MM.1S (cell line): ENCODE measurements around the gene TGFB2.

Source experiments
- DNase-seq: peaks from one replicate; pipeline ENCODE4 v3.0.0-alpha.2; 2015
- H2AFZ ChIP-seq: fragments of 300-600 bp; sonication (generic); 2 replicates; pipeline ENCODE4 v1.6.0; 2016; ENCODE audit warnings: antibody characterized with exemption, low read length
- H3F3A ChIP-seq: fragments of 300-600 bp; sonication (generic); 2 replicates; pipeline ENCODE4 v1.6.1; 2016; ENCODE audit warnings: mild to moderate bottlenecking, antibody characterized with exemption, low read length, moderate library complexity, mixed read lengths; ENCODE audit not compliant: insufficient read depth
- H3K27ac ChIP-seq: fragments of 300-600 bp; sonication (generic); 2 replicates; pipeline ENCODE4 v1.5.1; 2016; ENCODE audit warnings: mild to moderate bottlenecking, low read length
- H3K27me3 ChIP-seq: fragments of 300-600 bp; sonication (generic); replicated peaks from 2 replicates; pipeline ENCODE4 v1.6.0; 2016; ENCODE audit warnings: low read length; ENCODE audit not compliant: insufficient read depth
- H3K36me3 ChIP-seq: fragments of 300-600 bp; sonication (generic); replicated peaks from 2 replicates; pipeline ENCODE4 v1.6.1; 2016; ENCODE audit warnings: mild to moderate bottlenecking, low read length, mixed read lengths; ENCODE audit not compliant: insufficient read depth
- H3K4me1 ChIP-seq: fragments of 300-600 bp; sonication (generic); 2 replicates; pipeline ENCODE4 v1.6.1; 2016; ENCODE audit warnings: low read length, mixed read lengths
- H3K4me2 ChIP-seq: fragments of 300-600 bp; sonication (generic); 2 replicates; pipeline ENCODE4 v1.6.0; 2016; ENCODE audit warnings: low read depth, low read length
- H3K4me3 ChIP-seq: fragments of 300-600 bp; sonication (generic); 2 replicates; pipeline ENCODE4 v1.5.1; 2016; ENCODE audit warnings: low read length, mixed read lengths
- H3K79me2 ChIP-seq: fragments of 300-600 bp; sonication (generic); 2 replicates; pipeline ENCODE4 v1.6.1; 2016; ENCODE audit warnings: mixed run types, low read length, mixed read lengths
- H3K9ac ChIP-seq: fragments of 300-600 bp; sonication (generic); 2 replicates; pipeline ENCODE4 v1.6.1; 2016; ENCODE audit warnings: low read length, mixed read lengths
- H3K9me2 ChIP-seq: fragments of 300-600 bp; sonication (generic); replicated peaks from 2 replicates; pipeline ENCODE4 v1.6.1; 2016; ENCODE audit warnings: mild to moderate bottlenecking, low read length, mixed read lengths; ENCODE audit not compliant: insufficient read depth
- H3K9me3 ChIP-seq: fragments of 300-600 bp; sonication (generic); replicated peaks from 2 replicates; pipeline ENCODE4 v1.6.1; 2016; ENCODE audit warnings: mild to moderate bottlenecking, low read length, mixed read lengths; ENCODE audit not compliant: insufficient read depth
- H4K20me1 ChIP-seq: fragments of 300-600 bp; sonication (generic); 2 replicates; pipeline ENCODE4 v1.6.1; 2016; ENCODE audit warnings: mild to moderate bottlenecking, low read length, moderate library complexity, mixed read lengths; ENCODE audit not compliant: insufficient read depth
- EZH2 ChIP-seq: fragments of 300-600 bp; sonication (generic); optimal IDR thresholded peaks from 2 replicates; pipeline ENCODE3; 2017; ENCODE audit warnings: low read depth, mild to moderate bottlenecking, antibody characterized with exemption, low read length, mixed read lengths
- EZH2phosphoT487 ChIP-seq: fragments of 300-600 bp; sonication (generic); IDR thresholded peaks from 2 replicates; pipeline ENCODE4 v1.6.1; 2018; ENCODE audit warnings: antibody characterized with exemption, low read length
- TF ChIP-seq, protein P1 (sequence below): fragments of 300-600 bp; sonication (generic); IDR thresholded peaks from 2 replicates; pipeline ENCODE4 v1.5.1; 2016; ENCODE audit warnings: antibody characterized with exemption, low read length, mixed read lengths

Gene TGFB2

GRCh38 chr1:218433744-218434143 is 88.6 kb downstream of the TGFB2 start:
- H3K27me3 ChIP-seq: no peaks in the 10 kb centered on the region
- H2AFZ ChIP-seq: no peak overlapping the region
- H3K9me3 ChIP-seq: no peaks in the 10 kb centered on the region
- no peaks in the 10 kb centered on the region for H4K20me1 ChIP-seq
- no peaks in the 10 kb centered on the region for H3K36me3 ChIP-seq
- no peaks in the 10 kb centered on the region for H3K9me2 ChIP-seq
- H3K27ac ChIP-seq: no peak overlapping the region
- H3F3A ChIP-seq: no peaks in the 10 kb centered on the region
- H3K9ac ChIP-seq: no peak overlapping the region
- H3K4me3 ChIP-seq: no peak overlapping the region
- H3K79me2 ChIP-seq: no peaks in the 10 kb centered on the region
- DNase-seq: peak; percentile 24
- H3K4me2 ChIP-seq: no peak overlapping the region
- H3K4me1 ChIP-seq: peaks cover 17% of the 10 kb centered on the region
- no peak for TF ChIP-seq EZH2phosphoT487
- TF ChIP-seq, protein P1, sequence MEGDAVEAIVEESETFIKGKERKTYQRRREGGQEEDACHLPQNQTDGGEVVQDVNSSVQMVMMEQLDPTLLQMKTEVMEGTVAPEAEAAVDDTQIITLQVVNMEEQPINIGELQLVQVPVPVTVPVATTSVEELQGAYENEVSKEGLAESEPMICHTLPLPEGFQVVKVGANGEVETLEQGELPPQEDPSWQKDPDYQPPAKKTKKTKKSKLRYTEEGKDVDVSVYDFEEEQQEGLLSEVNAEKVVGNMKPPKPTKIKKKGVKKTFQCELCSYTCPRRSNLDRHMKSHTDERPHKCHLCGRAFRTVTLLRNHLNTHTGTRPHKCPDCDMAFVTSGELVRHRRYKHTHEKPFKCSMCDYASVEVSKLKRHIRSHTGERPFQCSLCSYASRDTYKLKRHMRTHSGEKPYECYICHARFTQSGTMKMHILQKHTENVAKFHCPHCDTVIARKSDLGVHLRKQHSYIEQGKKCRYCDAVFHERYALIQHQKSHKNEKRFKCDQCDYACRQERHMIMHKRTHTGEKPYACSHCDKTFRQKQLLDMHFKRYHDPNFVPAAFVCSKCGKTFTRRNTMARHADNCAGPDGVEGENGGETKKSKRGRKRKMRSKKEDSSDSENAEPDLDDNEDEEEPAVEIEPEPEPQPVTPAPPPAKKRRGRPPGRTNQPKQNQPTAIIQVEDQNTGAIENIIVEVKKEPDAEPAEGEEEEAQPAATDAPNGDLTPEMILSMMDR: no peak
- TF ChIP-seq EZH2: no peak

DNA sequence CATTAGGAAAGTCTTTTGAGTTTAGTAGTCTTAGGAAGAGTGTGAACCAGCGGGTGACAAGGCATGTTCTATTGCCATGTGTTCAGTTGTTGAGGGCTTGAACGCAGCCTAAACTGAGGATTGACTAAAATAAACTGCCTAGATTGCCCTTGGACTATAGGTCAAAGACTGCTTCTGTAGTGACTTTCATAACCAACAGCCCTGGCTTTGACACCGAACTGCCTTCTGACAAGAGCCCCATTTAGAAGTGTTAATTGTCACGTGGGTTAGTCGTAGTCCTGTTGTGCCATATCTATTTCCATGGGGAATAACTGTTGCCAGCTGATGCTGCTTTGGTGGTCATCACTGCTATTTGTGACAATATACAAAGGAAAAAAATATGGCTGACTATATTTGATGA is 90.4 kb downstream of the TGFB2 start:
- Histone ChIP-seq H3K79me2 (no peaks in the 10 kb centered on the region), H2AFZ (no peak overlapping the region), H3K9me2 (no peaks in the 10 kb centered on the region), H4K20me1 (no peaks in the 10 kb centered on the region), H3K4me2 (no peak overlapping the region), H3K9ac (no peak overlapping the region), H3F3A (no peaks in the 10 kb centered on the region), H3K4me1 (peaks cover 14% of the 10 kb centered on the region), H3K27me3 (no peaks in the 10 kb centered on the region), H3K27ac (no peak overlapping the region), H3K4me3 (no peak overlapping the region), H3K36me3 (no peaks in the 10 kb centered on the region), H3K9me3 (no peaks in the 10 kb centered on the region)
- no peak for DNase-seq
- no peak for TF ChIP-seq EZH2
- TF ChIP-seq, protein P1: no peak

DNA sequence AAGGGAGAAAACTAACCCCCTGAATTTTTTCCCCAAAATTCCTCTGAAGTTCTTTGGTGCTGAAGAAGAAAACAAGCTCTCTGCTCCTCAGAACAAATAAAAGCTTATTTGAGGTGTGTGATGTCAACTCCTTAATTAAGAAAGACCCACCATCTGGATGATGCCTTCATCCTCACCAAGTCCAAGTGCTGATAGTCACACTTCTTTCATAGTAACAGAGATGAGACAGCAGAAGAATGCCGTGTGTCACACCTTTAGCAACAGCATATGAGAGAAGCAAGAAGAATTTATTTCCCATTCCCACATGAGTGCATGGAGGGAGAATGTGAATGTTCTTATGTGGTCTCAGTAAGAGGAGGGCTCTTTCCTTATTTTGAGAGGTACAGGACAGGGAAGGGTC is 91.2 kb downstream of the TGFB2 start:
- H3K9me3 ChIP-seq: no peaks in the 10 kb centered on the region
- TF ChIP-seq EZH2: no peak
- TF ChIP-seq, protein P1: no peak
- no peak for TF ChIP-seq EZH2phosphoT487
- peaks cover 12% of the 10 kb centered on the region for H3K4me1 ChIP-seq
- no peaks in the 10 kb centered on the region for H3K27me3 ChIP-seq
- H2AFZ ChIP-seq: no peak overlapping the region
- H3K79me2 ChIP-seq: no peaks in the 10 kb centered on the region
- no peaks in the 10 kb centered on the region for H3K36me3 ChIP-seq
- no peak overlapping the region for H3K4me3 ChIP-seq
- H3F3A ChIP-seq: no peaks in the 10 kb centered on the region
- H3K9me2 ChIP-seq: no peaks in the 10 kb centered on the region
- no peak overlapping the region for H3K4me2 ChIP-seq
- no peaks in the 10 kb centered on the region for H4K20me1 ChIP-seq
- DNase-seq: no peak
- H3K9ac ChIP-seq: no peak overlapping the region
- no peak overlapping the region for H3K27ac ChIP-seq
